Measurements from ENCODE around the gene CD207.

DNA sequence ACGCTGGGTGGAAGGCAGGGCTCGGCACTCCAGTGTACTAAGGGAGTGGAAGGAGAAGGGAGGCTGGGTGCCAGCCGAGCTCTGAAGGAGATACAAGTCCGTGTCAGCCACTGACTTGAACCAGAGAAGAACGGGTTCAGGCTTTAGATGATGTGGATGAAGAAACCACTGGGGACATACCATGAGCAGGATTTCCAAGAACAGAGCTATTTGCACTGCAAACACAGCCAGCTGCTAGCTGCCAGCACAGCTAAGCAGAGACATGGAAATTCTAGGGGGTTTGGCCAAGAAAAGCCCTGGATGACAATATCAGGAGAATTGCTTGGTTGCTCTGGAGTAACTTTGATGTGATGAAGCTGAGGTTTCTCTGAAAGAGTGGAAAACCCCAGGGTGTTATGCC lies 5.2 kb downstream of the CD207 start:
- TF ChIP-seq, protein P1, sequence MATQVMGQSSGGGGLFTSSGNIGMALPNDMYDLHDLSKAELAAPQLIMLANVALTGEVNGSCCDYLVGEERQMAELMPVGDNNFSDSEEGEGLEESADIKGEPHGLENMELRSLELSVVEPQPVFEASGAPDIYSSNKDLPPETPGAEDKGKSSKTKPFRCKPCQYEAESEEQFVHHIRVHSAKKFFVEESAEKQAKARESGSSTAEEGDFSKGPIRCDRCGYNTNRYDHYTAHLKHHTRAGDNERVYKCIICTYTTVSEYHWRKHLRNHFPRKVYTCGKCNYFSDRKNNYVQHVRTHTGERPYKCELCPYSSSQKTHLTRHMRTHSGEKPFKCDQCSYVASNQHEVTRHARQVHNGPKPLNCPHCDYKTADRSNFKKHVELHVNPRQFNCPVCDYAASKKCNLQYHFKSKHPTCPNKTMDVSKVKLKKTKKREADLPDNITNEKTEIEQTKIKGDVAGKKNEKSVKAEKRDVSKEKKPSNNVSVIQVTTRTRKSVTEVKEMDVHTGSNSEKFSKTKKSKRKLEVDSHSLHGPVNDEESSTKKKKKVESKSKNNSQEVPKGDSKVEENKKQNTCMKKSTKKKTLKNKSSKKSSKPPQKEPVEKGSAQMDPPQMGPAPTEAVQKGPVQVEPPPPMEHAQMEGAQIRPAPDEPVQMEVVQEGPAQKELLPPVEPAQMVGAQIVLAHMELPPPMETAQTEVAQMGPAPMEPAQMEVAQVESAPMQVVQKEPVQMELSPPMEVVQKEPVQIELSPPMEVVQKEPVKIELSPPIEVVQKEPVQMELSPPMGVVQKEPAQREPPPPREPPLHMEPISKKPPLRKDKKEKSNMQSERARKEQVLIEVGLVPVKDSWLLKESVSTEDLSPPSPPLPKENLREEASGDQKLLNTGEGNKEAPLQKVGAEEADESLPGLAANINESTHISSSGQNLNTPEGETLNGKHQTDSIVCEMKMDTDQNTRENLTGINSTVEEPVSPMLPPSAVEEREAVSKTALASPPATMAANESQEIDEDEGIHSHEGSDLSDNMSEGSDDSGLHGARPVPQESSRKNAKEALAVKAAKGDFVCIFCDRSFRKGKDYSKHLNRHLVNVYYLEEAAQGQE (IDR thresholded peaks at IDR 0.05; ENCODE audit: borderline replicate concordance), result no peak
- TF ChIP-seq, protein P2, sequence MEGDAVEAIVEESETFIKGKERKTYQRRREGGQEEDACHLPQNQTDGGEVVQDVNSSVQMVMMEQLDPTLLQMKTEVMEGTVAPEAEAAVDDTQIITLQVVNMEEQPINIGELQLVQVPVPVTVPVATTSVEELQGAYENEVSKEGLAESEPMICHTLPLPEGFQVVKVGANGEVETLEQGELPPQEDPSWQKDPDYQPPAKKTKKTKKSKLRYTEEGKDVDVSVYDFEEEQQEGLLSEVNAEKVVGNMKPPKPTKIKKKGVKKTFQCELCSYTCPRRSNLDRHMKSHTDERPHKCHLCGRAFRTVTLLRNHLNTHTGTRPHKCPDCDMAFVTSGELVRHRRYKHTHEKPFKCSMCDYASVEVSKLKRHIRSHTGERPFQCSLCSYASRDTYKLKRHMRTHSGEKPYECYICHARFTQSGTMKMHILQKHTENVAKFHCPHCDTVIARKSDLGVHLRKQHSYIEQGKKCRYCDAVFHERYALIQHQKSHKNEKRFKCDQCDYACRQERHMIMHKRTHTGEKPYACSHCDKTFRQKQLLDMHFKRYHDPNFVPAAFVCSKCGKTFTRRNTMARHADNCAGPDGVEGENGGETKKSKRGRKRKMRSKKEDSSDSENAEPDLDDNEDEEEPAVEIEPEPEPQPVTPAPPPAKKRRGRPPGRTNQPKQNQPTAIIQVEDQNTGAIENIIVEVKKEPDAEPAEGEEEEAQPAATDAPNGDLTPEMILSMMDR (IDR thresholded peaks at IDR 0.05; ENCODE audit: poor library complexity, severe bottlenecking), result no peak
- no peak for TF ChIP-seq TAF1 (IDR thresholded peaks at IDR 0.05; ENCODE audit: low read depth)
- TF ChIP-seq EZH2 (IDR thresholded peaks at IDR 0.05; ENCODE audit: borderline replicate concordance, insufficient read depth, low read length, poor library complexity, severe bottlenecking), result no peak

Measured in neural cell (in vitro differentiated cells).